ENCODE results near the gene ACER2. TPM values are rescaled to one million over a fixed set of nuclear protein-coding genes. Genes with fewer than 3 reads are reported as not detected.

Gene ACER2
- total and polyA plus RNA-seq, 2 of the 8 experiments (the other 6 are each of a cell fraction or from before 2014, with no cell fraction given) = 7.4 to 8.8 TPM

DNA sequence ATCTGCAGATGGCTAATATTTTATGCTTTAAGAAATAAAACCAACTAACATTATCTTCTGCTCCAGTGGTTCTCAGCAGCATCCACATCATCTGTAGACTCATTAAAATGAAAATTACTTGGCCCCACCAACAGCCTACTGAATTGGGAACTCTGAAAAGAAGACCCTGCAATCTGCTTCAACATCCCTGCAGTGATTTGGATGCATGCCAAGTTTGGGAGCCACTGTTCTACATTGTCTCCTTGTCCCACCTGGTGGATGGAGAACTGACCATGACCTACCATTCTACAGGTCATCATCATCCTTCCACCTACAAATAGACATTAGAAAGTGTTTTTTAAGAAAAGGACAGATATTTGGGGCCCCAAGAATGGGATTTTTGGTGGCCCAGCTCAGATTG, 71.1 kb downstream of the ACER2 start:
- no peak overlapping the region for H3K9ac ChIP-seq (replicated peaks in 1 of 4; ENCODE audit: extremely low read depth in 1 of 4, low read depth in 3 of 4, low read length in 3 of 4)
- no peak overlapping the region for H4K8ac ChIP-seq (ENCODE audit: extremely low read depth, insufficient read depth, low read length)
- H3K4me1 ChIP-seq (replicated peaks in 1 of 4; ENCODE audit: control insufficient read depth in 3 of 4, insufficient read depth in 4 of 4, low read length in 3 of 4) = no peaks in the 10 kb centered on the region
- no peaks in the 10 kb centered on the region for H3K23me2 ChIP-seq (ENCODE audit: low read depth, low read length)
- H2BK15ac ChIP-seq (ENCODE audit: low read length) = no peak overlapping the region
- H2BK120ac ChIP-seq (replicated peaks; ENCODE audit: low read depth, low read length) = no peak overlapping the region
- H3K14ac ChIP-seq (ENCODE audit: insufficient read length) = no peak overlapping the region
- H3K36me3 ChIP-seq (ENCODE audit: control insufficient read depth in 2 of 4, insufficient read depth in 4 of 4, low read length in 3 of 4) = no peaks in the 10 kb centered on the region
- no peak overlapping the region for H3K27ac ChIP-seq (ENCODE audit: low read depth, low read length)
- no peak overlapping the region for H2BK5ac ChIP-seq (ENCODE audit: low read depth, low read length)
- H2AK5ac ChIP-seq (ENCODE audit: low read depth, low read length) = no peak overlapping the region
- ChIA-PET CTCF (ENCODE audit: partially characterized antibody) (interaction anchor here (1.4 to 9.9 kb wide), 5 partner anchors 8 to 443 kb away, joined by 4 to 72 read pairs (median 7); no protein-coding TSS in a partner anchor), POLR2A (ENCODE audit: partially characterized antibody) (interaction anchor here (0.5 kb wide), 1 partner anchor 800 kb away, joined by 3 read pairs; no protein-coding TSS in a partner anchor)
- H3K56ac ChIP-seq (replicated peaks; ENCODE audit: insufficient read length, low read depth, low read length) = no peak overlapping the region
- H3K9me3 ChIP-seq (ENCODE audit: insufficient read depth in 2 of 2, low read depth in 1 of 2, low read length in 1 of 2) = no peaks in the 10 kb centered on the region
- no peak for DNase-seq (ENCODE audit: low read depth in 1 of 2, low spot score in 2 of 2)
- no peak overlapping the region for H4K91ac ChIP-seq (replicated peaks; ENCODE audit: insufficient read length, low read length)
- no peak overlapping the region for H2BK20ac ChIP-seq (ENCODE audit: low read length)
- no peak overlapping the region for H3K4me3 ChIP-seq (ENCODE audit: extremely low read depth in 1 of 4, insufficient read depth in 2 of 4, low read depth in 3 of 4, low read length in 4 of 4)
- H3K79me1 ChIP-seq (ENCODE audit: low read depth, low read length) = no peaks in the 10 kb centered on the region
- no peak overlapping the region for H4K5ac ChIP-seq (ENCODE audit: insufficient read length, low read depth, low read length)
- no peaks in the 10 kb centered on the region for H4K20me1 ChIP-seq (replicated peaks in 1 of 2; ENCODE audit: control insufficient read depth in 1 of 2, insufficient read depth in 2 of 2, low read length in 2 of 2)
- no peak overlapping the region for H3K4ac ChIP-seq (replicated peaks; ENCODE audit: insufficient read length, low read depth, low read length)
- no peak for FAIRE-seq
- H2AFZ ChIP-seq (ENCODE audit: low read length) = no peak overlapping the region
- no peaks in the 10 kb centered on the region for H3K27me3 ChIP-seq (replicated peaks in 1 of 4; ENCODE audit: control insufficient read depth in 3 of 4, extremely low read depth in 1 of 4, insufficient read depth in 3 of 4, low read length in 3 of 4)
- no peak overlapping the region for H3K23ac ChIP-seq (ENCODE audit: insufficient read length)
- no peak overlapping the region for H2BK12ac ChIP-seq (ENCODE audit: low read depth, low read length)
- no peaks in the 10 kb centered on the region for H3K79me2 ChIP-seq (ENCODE audit: control insufficient read depth in 1 of 2, insufficient read depth in 2 of 2, low read length in 2 of 2)
- H3K18ac ChIP-seq (ENCODE audit: extremely low read depth, low read length) = no peak overlapping the region
- H3K4me2 ChIP-seq (ENCODE audit: insufficient read depth in 1 of 2, low read depth in 2 of 2, low read length in 2 of 2) = no peak overlapping the region
- TF ChIP-seq KDM5A (IDR thresholded peaks at IDR 0.05; ENCODE audit: low read length) (no peak), POU5F1 (IDR thresholded peaks at IDR 0.05; ENCODE audit: low read depth, low read length) (no peak), SP1 (IDR thresholded peaks at IDR 0.05; ENCODE audit: low read depth, low read length) (no peak), TBP (IDR thresholded peaks at IDR 0.05; ENCODE audit: low read depth, low read length) (no peak), FOSL1 (IDR thresholded peaks at IDR 0.05; ENCODE audit: insufficient read depth, low read depth, low read length) (no peak), ZNF274 (IDR thresholded peaks at IDR 0.05; ENCODE audit: borderline replicate concordance, extremely low read depth, low read length) (no peak), CREB1 (IDR thresholded peaks at IDR 0.05) (no peak), BCL11A (IDR thresholded peaks at IDR 0.05; ENCODE audit: low read depth in 2 of 2, low read length in 2 of 2) (no peak), KDM1A (IDR thresholded peaks at IDR 0.05; ENCODE audit: borderline replicate concordance, low read length) (no peak), RAD21 (IDR thresholded peaks at IDR 0.05 in 1 of 2, conservative IDR thresholded peaks at IDR 0.05 in 1 of 2; ENCODE audit: low read depth in 2 of 2, low read length in 2 of 2) (no peak), RBBP5 (IDR thresholded peaks at IDR 0.05; ENCODE audit: borderline replicate concordance, low read depth, low read length) (no peak), GABPA (IDR thresholded peaks at IDR 0.05; ENCODE audit: borderline replicate concordance, insufficient read depth, low read length) (no peak)
- TF ChIP-seq, protein P1, sequence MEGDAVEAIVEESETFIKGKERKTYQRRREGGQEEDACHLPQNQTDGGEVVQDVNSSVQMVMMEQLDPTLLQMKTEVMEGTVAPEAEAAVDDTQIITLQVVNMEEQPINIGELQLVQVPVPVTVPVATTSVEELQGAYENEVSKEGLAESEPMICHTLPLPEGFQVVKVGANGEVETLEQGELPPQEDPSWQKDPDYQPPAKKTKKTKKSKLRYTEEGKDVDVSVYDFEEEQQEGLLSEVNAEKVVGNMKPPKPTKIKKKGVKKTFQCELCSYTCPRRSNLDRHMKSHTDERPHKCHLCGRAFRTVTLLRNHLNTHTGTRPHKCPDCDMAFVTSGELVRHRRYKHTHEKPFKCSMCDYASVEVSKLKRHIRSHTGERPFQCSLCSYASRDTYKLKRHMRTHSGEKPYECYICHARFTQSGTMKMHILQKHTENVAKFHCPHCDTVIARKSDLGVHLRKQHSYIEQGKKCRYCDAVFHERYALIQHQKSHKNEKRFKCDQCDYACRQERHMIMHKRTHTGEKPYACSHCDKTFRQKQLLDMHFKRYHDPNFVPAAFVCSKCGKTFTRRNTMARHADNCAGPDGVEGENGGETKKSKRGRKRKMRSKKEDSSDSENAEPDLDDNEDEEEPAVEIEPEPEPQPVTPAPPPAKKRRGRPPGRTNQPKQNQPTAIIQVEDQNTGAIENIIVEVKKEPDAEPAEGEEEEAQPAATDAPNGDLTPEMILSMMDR (IDR thresholded peaks at IDR 0.05; ENCODE audit: control extremely low read depth in 1 of 3, insufficient read depth in 1 of 3, low read depth in 1 of 3, low read length in 3 of 3) = no peak

Measured in H1 (cell line).